Upper lobe of right lung (tissue), 1 donor: Measurements from ENCODE around the gene CCDC8. TPM values are rescaled to one million over a fixed set of nuclear protein-coding genes. Genes with fewer than 3 reads are reported as not detected.
A peak's percentile ranks its signal among the peaks of the same experiment; 100 is the strongest.

Experiments
- ATAC-seq: fragments of 200-7000 bp; cut with Tn5 transposase; one replicate; pipeline ENCODE4 v1.9.1; 2020; ENCODE audit warnings: mild to moderate bottlenecking, moderate library complexity
- DNase-seq: peaks from one replicate; pipeline ENCODE4 v3.0.0-alpha.2; 2020
- H3K27ac ChIP-seq: fragments of 200-600 bp; one replicate; pipeline ENCODE4 v1.8.0; 2022
- H3K27me3 ChIP-seq: fragments of 200-600 bp; one replicate; pipeline ENCODE4 v1.8.0; 2022; ENCODE audit warnings: mild to moderate bottlenecking
- H3K36me3 ChIP-seq: fragments of 200-600 bp; one replicate; pipeline ENCODE4 v1.8.0; 2022
- H3K4me1 ChIP-seq: fragments of 200-600 bp; one replicate; pipeline ENCODE4 v1.8.0; 2022
- H3K4me3 ChIP-seq: fragments of 200-600 bp; one replicate; pipeline ENCODE4 v1.8.0; 2022; ENCODE audit warnings: mild to moderate bottlenecking
- H3K9me3 ChIP-seq: fragments of 200-600 bp; one replicate; pipeline ENCODE4 v1.8.0; 2022
- intact Hi-C: fragments of 100-400 bp; cut with DNase I; formaldehyde crosslinking; loops from one replicate; pipeline ENCODE4 v1.11.0; 2022
- total RNA-seq: library from RNA; stranded (reverse); fragmentation: NEBNext Ultra II Directional; extraction: Animal tissue kit (Norgen Biotek cat#: 25700); gene quantifications from one replicate; pipeline ENCODE4 v1.2.1, GENCODE V29; 2021
- TF ChIP-seq, protein P1 (sequence below): fragments of 200-600 bp; IDR thresholded peaks from one replicate; pipeline ENCODE4 v1.8.0; 2022; ENCODE audit warnings: antibody characterized with exemption
- donor health status: DM: no; HTN: yes; CAD: no; lungs with severe emphysema.

The CCDC8 gene
- total RNA-seq, 1 donor from 2014 or later = 8.9 TPM

DNA sequence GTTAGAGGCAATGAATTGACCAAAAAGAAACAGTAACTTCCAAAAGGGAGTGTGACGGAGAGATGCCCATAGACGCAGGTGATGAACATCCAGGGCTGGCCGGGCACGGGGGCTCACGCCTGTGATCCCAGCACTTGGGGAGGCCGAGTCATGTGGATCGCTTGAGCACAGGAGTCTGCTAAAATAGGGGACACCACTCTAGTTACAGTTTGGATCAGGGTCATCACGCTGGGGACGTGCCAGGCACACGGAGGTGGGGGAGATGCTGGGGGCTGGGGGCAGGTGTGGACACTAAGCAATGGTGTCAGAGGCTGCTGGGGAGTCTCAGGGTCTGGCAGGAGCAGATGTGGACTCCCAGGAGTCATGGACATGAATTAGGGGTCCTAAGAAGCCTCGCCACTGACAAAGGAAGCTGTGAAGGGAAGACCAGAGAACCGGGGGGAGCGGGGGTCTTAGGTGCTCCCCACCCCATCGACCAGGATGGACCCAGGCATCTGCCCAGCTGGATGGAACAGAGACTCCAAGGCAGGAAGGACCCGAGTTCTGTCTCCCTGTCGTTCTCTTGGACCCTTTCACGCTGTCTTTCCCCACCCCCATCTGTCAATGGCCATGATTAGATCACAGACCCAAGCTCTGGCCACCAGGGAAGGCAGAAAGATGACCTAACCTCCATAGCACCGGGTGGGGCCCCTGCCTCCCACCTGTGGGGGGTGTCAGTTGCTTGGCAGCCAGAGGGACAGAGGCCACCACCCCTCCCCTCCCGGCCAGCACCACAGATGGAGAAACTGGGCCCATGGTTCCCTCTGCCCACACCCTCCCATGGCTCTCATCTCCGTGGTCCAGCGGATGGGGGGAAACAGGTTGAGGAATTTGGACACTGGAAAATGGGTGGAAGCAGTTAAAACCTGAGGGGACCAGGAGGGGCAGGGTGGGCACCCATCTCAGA, 19.6 kb downstream of the CCDC8 start:
- Histone ChIP-seq H3K27ac (no peak overlapping the region), H3K36me3 (peaks cover 25% of the 10 kb centered on the region), H3K9me3 (no peaks in the 10 kb centered on the region), H3K4me1 (peaks cover 11% of the 10 kb centered on the region), H3K4me3 (no peak overlapping the region), H3K27me3 (peaks cover under 1% of the 10 kb centered on the region)
- intact Hi-C loops = no loop called here
- DNase-seq (peak; percentile 59), ATAC-seq (no peak)
- TF ChIP-seq, protein P1, sequence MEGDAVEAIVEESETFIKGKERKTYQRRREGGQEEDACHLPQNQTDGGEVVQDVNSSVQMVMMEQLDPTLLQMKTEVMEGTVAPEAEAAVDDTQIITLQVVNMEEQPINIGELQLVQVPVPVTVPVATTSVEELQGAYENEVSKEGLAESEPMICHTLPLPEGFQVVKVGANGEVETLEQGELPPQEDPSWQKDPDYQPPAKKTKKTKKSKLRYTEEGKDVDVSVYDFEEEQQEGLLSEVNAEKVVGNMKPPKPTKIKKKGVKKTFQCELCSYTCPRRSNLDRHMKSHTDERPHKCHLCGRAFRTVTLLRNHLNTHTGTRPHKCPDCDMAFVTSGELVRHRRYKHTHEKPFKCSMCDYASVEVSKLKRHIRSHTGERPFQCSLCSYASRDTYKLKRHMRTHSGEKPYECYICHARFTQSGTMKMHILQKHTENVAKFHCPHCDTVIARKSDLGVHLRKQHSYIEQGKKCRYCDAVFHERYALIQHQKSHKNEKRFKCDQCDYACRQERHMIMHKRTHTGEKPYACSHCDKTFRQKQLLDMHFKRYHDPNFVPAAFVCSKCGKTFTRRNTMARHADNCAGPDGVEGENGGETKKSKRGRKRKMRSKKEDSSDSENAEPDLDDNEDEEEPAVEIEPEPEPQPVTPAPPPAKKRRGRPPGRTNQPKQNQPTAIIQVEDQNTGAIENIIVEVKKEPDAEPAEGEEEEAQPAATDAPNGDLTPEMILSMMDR = no peak

DNA sequence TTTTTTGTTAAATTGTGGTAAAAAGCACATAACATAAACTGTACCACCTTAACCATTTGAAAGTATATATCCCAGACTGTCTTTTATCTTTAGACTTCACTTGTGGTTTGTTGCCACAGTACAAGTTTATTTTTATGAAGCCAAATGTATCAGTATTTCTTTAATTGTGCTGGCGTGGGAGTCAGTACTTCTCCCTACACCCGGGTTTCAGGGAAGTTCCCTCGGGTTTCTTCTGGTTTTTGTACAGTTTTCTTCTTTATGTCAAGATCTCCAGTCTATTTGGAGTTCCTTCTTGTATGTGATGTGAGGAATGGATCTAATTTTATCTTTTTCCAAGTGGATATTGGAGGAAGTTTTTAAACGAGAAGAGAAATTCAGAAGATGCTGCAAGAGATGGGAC, 20.5 kb downstream of the CCDC8 start:
- Histone ChIP-seq H3K4me1 (peaks cover 11% of the 10 kb centered on the region), H3K27me3 (no peaks in the 10 kb centered on the region), H3K4me3 (no peak overlapping the region), H3K9me3 (no peaks in the 10 kb centered on the region), H3K36me3 (peaks cover 33% of the 10 kb centered on the region), H3K27ac (no peak overlapping the region)
- DNase-seq (no peak), ATAC-seq (no peak)
- intact Hi-C loops = no loop called here
- TF ChIP-seq, protein P1 = no peak

DNA sequence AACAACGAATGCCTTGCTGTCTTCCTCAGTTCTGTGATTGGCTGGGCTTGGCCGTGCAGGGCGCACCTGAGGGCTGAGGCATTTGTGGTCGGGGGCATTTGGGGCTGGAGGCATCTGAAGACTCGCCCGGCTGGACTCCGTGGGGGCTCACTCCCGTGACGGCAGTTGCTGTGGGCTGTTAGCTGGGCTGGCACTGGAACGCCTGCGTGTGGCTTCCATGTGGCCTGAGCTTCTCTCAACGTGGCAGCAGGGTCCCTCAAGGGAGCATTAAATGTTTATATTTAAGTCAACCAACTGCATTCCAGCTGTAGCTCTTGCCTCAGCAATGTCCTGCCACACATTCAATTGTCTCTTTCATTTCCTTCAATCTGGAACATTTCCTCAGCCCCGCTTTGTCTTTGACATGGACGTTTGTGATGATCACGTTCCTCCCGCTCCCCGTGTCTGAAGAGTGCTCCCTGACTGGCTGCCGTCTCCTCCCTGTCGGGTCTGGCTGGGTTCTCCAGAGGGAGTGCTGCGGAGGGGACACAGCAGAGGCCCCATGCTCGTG, 21.0 kb downstream of the CCDC8 start:
- no peaks in the 10 kb centered on the region for H3K9me3 ChIP-seq
- H3K27me3 ChIP-seq = no peaks in the 10 kb centered on the region
- H3K27ac ChIP-seq = peak overlapping the region; percentile 25
- peaks cover 11% of the 10 kb centered on the region for H3K4me1 ChIP-seq
- ATAC-seq (peak; percentile 3), DNase-seq (peak; percentile 66)
- H3K4me3 ChIP-seq = no peak overlapping the region
- peaks cover 38% of the 10 kb centered on the region for H3K36me3 ChIP-seq
- intact Hi-C loops = no loop called here
- TF ChIP-seq, protein P1 = no peak

DNA sequence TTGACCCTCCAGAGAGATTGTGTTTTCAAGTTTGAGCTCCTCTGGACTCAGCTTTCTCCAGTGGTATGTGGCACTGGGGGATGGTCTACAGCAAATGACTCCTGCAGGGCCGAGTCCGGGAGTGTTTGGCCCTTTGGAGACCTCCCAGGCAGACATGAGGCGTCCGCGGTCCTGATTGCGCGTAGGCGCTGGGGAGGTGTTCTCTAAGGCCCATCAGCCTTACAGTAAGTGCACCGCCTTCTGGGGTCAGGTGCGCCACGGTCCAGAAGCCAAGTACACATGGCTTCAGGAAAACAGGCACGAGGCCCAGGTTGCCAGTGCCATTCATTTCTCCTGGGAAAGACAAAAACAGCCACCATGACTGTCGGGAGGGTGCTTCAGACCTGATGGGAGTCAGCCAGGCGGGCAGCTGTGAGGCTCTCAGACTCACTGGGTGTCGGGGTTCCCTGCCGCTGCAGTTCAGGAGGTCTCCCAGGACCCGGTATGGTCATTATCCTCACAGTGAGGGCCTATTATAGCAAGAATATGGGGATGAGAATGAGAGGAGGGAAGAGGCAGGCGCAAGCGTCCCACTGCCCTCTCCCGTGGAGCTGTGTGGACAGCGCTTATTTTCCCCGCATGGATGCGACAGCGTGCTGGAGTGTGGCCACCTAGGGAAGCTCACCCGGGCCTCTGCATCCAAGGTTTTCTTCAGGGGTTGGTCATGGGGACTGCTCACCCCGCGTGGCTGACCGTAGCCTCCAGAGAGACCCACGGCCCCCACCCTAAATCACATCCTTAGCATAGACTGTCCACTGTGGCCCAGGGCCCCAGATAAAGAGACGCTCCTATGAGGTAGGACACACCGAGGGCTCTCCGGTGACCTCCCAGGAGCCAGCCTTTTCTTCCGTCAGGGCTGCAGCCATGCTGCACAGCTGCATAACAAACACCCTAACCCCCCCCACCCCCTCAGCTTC, 21.8 kb downstream of the CCDC8 start:
- Histone ChIP-seq H3K27ac (peak overlapping the region; percentile 25), H3K4me1 (peaks cover 11% of the 10 kb centered on the region), H3K36me3 (peaks cover 45% of the 10 kb centered on the region), H3K9me3 (no peaks in the 10 kb centered on the region), H3K4me3 (no peak overlapping the region), H3K27me3 (no peaks in the 10 kb centered on the region)
- TF ChIP-seq, protein P1 = no peak
- ATAC-seq = no peak
- intact Hi-C loops = no loop called here
- DNase-seq = peak; percentile 61

- DNase-seq (peak; percentile 63), ATAC-seq (no peak)
- Histone ChIP-seq H3K36me3 (peaks cover 45% of the 10 kb centered on the region), H3K4me3 (no peak overlapping the region), H3K9me3 (no peaks in the 10 kb centered on the region), H3K4me1 (peaks cover 11% of the 10 kb centered on the region), H3K27me3 (no peaks in the 10 kb centered on the region), H3K27ac (no peak overlapping the region)
- intact Hi-C loops = no loop called here
- TF ChIP-seq, protein P1 = no peak
These were observed 22.5 kb downstream of the CCDC8 start for GRCh38 chr19:46390866-46391265.
